WTC11 (cell line): Measurements from ENCODE around the gene AK9. TPM values are rescaled to one million over a fixed set of nuclear protein-coding genes. Genes with fewer than 3 reads are reported as not detected.

Experiments used
- ATAC-seq: fragments of 200-7000 bp; cut with Tn5 transposase; 2 replicates; pipeline ENCODE4 v1.10.0; 2021; ENCODE audit warnings: mild to moderate bottlenecking, moderate library complexity
- CTCF ChIA-PET: fragments of 300-600 bp; sonication (Branson Sonifier 250); formaldehyde crosslinking; loops from one replicate; lab custom pipeline; 2021; ENCODE audit warnings: antibody characterized with exemption; lab: Charles Lee
- POLR2A ChIA-PET: fragments of 350-600 bp; sonication (Branson Sonifier 250); formaldehyde crosslinking; loops from one replicate; lab custom pipeline; 2021; ENCODE audit warnings: antibody characterized with exemption; lab: Charles Lee
- DNase-seq: peaks from one replicate; pipeline ENCODE4 v3.0.0; 2021; ENCODE audit warnings: low spot score
- H3K27ac Mint-ChIP-seq: 2 replicates; pipeline ENCODE4 v1.8.0; 2021; ENCODE audit warnings: mixed read lengths
- H3K27me3 Mint-ChIP-seq: 2 replicates; pipeline ENCODE4 v1.8.0; 2021; ENCODE audit warnings: low read depth, mild to moderate bottlenecking, moderate library complexity, mixed read lengths
- H3K36me3 Mint-ChIP-seq: 2 replicates; pipeline ENCODE4 v1.8.0; 2021; ENCODE audit warnings: mixed read lengths
- H3K4me1 Mint-ChIP-seq: 2 replicates; pipeline ENCODE4 v1.8.0; 2022; ENCODE audit warnings: mixed read lengths
- H3K4me3 Mint-ChIP-seq: 2 replicates; pipeline ENCODE4 v1.8.0; 2021; ENCODE audit warnings: mild to moderate bottlenecking, moderate library complexity, mixed read lengths
- H3K9me3 Mint-ChIP-seq: 2 replicates; pipeline ENCODE4 v1.8.0; 2021; ENCODE audit warnings: mixed read lengths
- CBFB ChIP-seq: sonication (generic); formaldehyde crosslinking; IDR thresholded peaks from 2 replicates; pipeline ENCODE4 v1.8.1; 2022; ENCODE audit warnings: mild to moderate bottlenecking, low read depth, missing genetic modification reagents
- FOXK1 ChIP-seq: sonication (generic); formaldehyde crosslinking; IDR thresholded peaks from 2 replicates; pipeline ENCODE4 v1.8.0; 2022; ENCODE audit warnings: mild to moderate bottlenecking, moderate library complexity, missing genetic modification reagents
- FOXP4 ChIP-seq: sonication (generic); formaldehyde crosslinking; IDR thresholded peaks from 2 replicates; pipeline ENCODE4 v1.8.0; 2022; ENCODE audit warnings: mild to moderate bottlenecking, missing genetic modification reagents
- GABPB1 ChIP-seq: sonication (generic); formaldehyde crosslinking; IDR thresholded peaks from 2 replicates; pipeline ENCODE4 v1.8.1; 2023; ENCODE audit warnings: mild to moderate bottlenecking, missing genetic modification reagents
- HMGA2 ChIP-seq: fragments of 250-450 bp; sonication (Bioruptor Pico); IDR thresholded peaks from 2 replicates; pipeline ENCODE4 v1.4.0; 2021; ENCODE audit warnings: mild to moderate bottlenecking, moderate library complexity
- KAT7 ChIP-seq: sonication (generic); formaldehyde crosslinking; IDR thresholded peaks from 2 replicates; pipeline ENCODE4 v1.8.1; 2023; ENCODE audit warnings: missing genetic modification reagents, mild to moderate bottlenecking, borderline replicate concordance
- MLX ChIP-seq: sonication (generic); formaldehyde crosslinking; IDR thresholded peaks from 2 replicates; pipeline ENCODE4 v1.8.1; 2023; ENCODE audit warnings: mild to moderate bottlenecking, missing genetic modification reagents, moderate library complexity
- MXD4 ChIP-seq: fragments of 250-450 bp; sonication (Bioruptor Pico); IDR thresholded peaks from 2 replicates; pipeline ENCODE4 v1.8.0; 2021; ENCODE audit warnings: mild to moderate bottlenecking, moderate library complexity, borderline replicate concordance
- NR2C2 ChIP-seq: sonication (generic); formaldehyde crosslinking; IDR thresholded peaks from 2 replicates; pipeline ENCODE4 v1.8.0; 2022; ENCODE audit warnings: mild to moderate bottlenecking, missing genetic modification reagents
- RELA ChIP-seq: sonication (generic); formaldehyde crosslinking; IDR thresholded peaks from 2 replicates; pipeline ENCODE4 v1.8.1; 2022; ENCODE audit warnings: missing genetic modification reagents, mild to moderate bottlenecking, borderline replicate concordance
- USF1 ChIP-seq: sonication (generic); formaldehyde crosslinking; IDR thresholded peaks from 2 replicates; pipeline ENCODE4 v1.8.0; 2022; ENCODE audit warnings: mild to moderate bottlenecking, missing genetic modification reagents
- ZNF138 ChIP-seq: sonication (generic); formaldehyde crosslinking; conservative IDR thresholded peaks from 2 replicates; pipeline ENCODE4 v1.8.1; 2022; ENCODE audit warnings: mild to moderate bottlenecking, moderate library complexity, missing genetic modification reagents
- ZNF232 ChIP-seq: sonication (generic); formaldehyde crosslinking; IDR thresholded peaks from 2 replicates; pipeline ENCODE4 v1.8.0; 2022; ENCODE audit warnings: mild to moderate bottlenecking, missing genetic modification reagents
- ZNF263 ChIP-seq: sonication (generic); formaldehyde crosslinking; IDR thresholded peaks from 2 replicates; pipeline ENCODE4 v1.8.1; 2022; ENCODE audit warnings: low read depth, mild to moderate bottlenecking, moderate library complexity, missing genetic modification reagents
- ZNF281 ChIP-seq: sonication (generic); formaldehyde crosslinking; IDR thresholded peaks from 2 replicates; pipeline ENCODE4 v1.8.0; 2023; ENCODE audit warnings: mild to moderate bottlenecking, missing genetic modification reagents
- ZNF396 ChIP-seq: fragments of 250-450 bp; sonication (Bioruptor Pico); IDR thresholded peaks from 2 replicates; pipeline ENCODE4 v1.8.0; 2021; ENCODE audit warnings: mild to moderate bottlenecking, moderate library complexity, borderline replicate concordance
- ZSCAN18 ChIP-seq: fragments of 250-450 bp; sonication (Bioruptor Pico); IDR thresholded peaks from 2 replicates; pipeline ENCODE4 v2.1.2; 2022; ENCODE audit warnings: mild to moderate bottlenecking, moderate library complexity
- total RNA-seq: library from RNA; stranded (reverse); gene quantifications from 3 replicates; pipeline ENCODE4 v1.2.3, GENCODE V29; 2021

The AK9 gene
- total RNA-seq, 1 experiment from 2014 or later = 3.7 TPM

GRCh38 chr6:109472132-109472995, 218.6 kb downstream of the AK9 start (continued):
- TF ChIP-seq FOXP4 = no peak
- no peak for TF ChIP-seq CBFB (CRISPR knock-in tag)
- TF ChIP-seq MXD4 = no peak
- TF ChIP-seq USF1 (CRISPR knock-in tag) = no peak
- TF ChIP-seq ZNF263 (CRISPR knock-in tag) = no peak
- no peak for TF ChIP-seq FOXK1 (CRISPR knock-in tag)
- no peak for TF ChIP-seq MLX (CRISPR knock-in tag)
- no peak for TF ChIP-seq ZSCAN18
- TF ChIP-seq ZNF281 (CRISPR knock-in tag) = no peak

- Mint-ChIP-seq H3K27me3 (no peaks in the 10 kb centered on the region), H3K4me1 (peaks cover 7% of the 10 kb centered on the region)
- no peak for ATAC-seq
- POLR2A ChIA-PET = no interaction called here
- no peak for TF ChIP-seq ZNF138
- TF ChIP-seq KAT7 = no peak
- TF ChIP-seq NR2C2 (CRISPR knock-in tag) = no peak
- TF ChIP-seq ZNF396 (CRISPR knock-in tag) = no peak
- TF ChIP-seq RELA (CRISPR knock-in tag) = no peak
- TF ChIP-seq ZNF232 (CRISPR knock-in tag) = no peak
- TF ChIP-seq ZNF281 (CRISPR knock-in tag) = no peak
- no peak for TF ChIP-seq HMGA2
- TF ChIP-seq GABPB1 (CRISPR knock-in tag) = no peak
- TF ChIP-seq, all 79 proteins: peak for 0
- CTCF ChIA-PET = no interaction called here
- Mint-ChIP-seq H3K4me3 (no peak overlapping the region), H3K9me3 (no peaks in the 10 kb centered on the region), H3K36me3 (peaks cover 93% of the 10 kb centered on the region), H3K27ac (no peak overlapping the region)
- DNase-seq = no peak
These were observed 219.7 kb downstream of the AK9 start for GRCh38 chr6:109471105-109471810.
